Measurements from ENCODE around the gene PER1.

The PER1 gene

DNA sequence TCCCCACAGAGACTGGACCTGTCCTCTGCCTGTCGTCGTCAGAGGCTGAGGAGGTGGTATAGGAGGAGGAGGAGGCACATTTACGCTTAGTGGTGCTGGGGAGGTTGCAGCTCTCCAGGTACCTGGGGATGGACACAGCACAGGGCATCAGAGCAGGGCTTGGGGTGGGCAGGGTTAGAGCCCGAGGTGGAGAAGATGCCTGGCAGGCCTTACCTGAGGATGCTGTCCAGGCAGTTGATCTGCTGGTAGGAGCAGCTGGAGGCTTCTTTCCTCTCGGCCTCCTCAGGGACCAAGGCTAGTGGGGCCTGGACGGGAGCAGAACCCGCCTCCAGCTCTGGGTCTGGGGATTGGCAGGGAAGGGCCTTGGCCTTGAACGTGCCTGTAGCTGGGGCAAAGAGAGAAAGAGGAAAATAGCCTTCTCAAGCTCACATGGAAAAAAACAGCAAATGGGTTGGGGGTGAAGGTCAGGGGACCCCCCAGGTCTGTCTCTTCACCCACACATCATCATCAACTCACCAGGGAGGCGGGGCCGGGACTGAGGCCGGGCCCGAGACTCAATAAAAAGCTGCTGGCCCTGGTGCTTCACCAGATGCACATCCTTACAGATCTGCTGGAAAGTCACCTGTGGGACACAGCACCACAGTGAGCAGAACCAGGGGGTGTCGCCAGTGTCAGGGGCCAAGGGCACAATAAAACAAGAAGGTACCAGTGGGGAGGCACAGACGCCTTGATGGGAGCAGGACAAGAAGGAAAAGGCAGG is 5.6 kb downstream of the PER1 start:
- no peak for TF ChIP-seq CTCF (conservative IDR thresholded peaks at IDR 0.05; ENCODE audit: low read depth, low read length)
- no peak for DNase-seq (ENCODE audit: low read depth)
- no peak overlapping the region for H3K4me3 ChIP-seq (ENCODE audit: low read length)

DNA sequence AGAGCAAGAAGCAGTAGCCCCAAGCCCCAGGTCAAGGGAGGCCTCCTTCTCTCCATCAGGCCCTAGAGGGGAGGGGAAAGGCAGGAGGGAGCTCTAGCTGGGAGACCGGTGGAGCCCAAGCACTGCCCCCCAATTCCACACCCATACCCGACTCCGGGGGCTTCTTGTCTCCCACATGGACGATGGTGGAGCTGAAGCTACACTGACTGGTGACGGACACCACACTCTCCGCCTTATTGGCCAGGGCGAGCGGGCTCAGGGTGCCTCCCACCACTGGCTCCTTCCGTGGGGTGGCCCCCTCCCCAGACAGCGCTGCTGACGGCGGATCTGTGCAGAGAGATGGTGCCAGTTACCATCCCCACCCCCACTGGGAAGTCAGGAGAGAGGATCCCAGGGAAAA is 6.4 kb downstream of the PER1 start:
- no peak overlapping the region for H3K4me3 ChIP-seq (ENCODE audit: low read length)
- no peak for TF ChIP-seq CTCF (conservative IDR thresholded peaks at IDR 0.05; ENCODE audit: low read depth, low read length)
- no peak for DNase-seq (ENCODE audit: low read depth)

DNA sequence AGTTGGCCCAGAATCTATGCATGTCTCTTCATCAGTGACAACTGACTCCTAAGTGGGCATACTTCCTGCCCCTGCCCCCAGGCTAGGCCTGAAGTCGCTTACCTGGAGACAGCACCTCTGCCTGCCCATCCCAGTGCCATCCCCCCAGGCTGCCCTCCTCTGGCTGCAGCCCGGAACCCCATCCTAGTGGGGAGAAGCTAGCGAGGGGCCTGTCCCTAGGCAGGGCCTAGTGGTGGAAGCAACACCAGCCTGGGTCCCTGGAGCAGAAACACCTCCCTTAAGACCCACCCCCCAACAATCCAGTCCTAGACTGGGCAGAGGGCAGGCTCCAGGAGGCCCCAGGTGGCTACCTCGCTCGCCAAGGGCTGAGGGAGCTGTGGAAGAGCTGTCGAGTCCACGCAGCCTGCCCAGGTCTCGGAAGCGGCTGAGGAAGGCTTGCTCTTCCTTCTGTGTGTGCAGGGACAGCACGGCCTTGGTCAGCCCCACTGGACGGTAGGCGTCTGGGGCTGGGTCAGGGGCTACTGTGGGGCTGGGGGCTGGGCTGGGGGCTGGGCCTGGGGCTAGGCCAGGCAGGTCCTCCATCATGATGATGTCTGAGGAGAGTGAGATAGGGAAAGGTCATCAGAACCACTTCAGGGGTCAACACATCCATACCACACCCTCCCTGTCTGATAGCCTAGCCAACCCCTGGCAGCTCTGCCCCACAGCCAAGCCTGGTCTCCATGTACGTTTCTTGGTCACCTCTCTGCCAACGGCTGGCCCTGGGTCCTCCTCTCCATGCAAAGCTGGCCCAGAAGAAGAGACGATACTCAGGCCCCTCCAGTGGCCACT is 7.6 kb downstream of the PER1 start:
- DNase-seq (ENCODE audit: low read depth): no peak
- no peak for TF ChIP-seq CTCF (conservative IDR thresholded peaks at IDR 0.05; ENCODE audit: low read depth, low read length)
- no peak overlapping the region for H3K4me3 ChIP-seq (ENCODE audit: low read length)

- H3K4me3 ChIP-seq (ENCODE audit: low read length): no peak overlapping the region
- no peak for DNase-seq (ENCODE audit: low read depth)
- no peak for TF ChIP-seq CTCF (conservative IDR thresholded peaks at IDR 0.05; ENCODE audit: low read depth, low read length)
Observed at GRCh38 chr17:8143581-8144400, 8.4 kb downstream of the PER1 start.

DNA sequence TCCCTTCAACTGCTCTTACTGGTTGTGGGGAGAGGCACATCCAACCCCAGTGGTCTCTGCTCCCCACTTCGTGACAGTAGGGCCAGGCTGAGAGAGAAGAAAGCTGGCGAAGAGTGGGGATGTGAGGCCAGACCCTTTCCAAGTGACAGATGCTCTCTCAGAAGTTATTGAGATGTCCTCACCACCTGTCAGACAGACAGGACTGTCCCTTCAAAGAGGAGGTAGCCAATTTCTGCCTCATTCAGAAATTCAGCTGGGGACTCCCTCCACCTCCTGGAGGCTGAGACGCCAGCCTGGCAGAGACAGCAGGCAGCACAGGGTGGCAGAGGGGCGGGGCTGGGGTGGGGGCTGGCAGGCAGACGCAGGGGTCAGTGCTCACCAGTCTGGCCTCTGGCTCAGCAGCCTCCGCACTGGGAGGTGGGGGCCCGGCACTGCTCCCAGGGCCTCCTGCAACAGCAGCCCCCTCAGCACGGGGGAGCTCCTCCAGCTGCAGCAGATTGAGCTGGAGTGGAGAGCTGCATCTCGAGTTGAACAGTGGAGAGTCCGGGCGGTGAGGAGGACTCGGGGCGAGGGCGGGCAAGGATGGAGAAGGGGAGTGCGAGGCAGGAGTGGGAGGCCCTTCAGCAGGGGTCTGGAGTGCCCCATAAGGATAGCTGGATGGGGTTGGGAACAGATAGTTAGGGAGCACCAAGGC is 9.2 kb downstream of the PER1 start:
- H3K4me3 ChIP-seq (ENCODE audit: low read length): no peak overlapping the region
- no peak for DNase-seq (ENCODE audit: low read depth)
- no peak for TF ChIP-seq CTCF (conservative IDR thresholded peaks at IDR 0.05; ENCODE audit: low read depth, low read length)

DNA sequence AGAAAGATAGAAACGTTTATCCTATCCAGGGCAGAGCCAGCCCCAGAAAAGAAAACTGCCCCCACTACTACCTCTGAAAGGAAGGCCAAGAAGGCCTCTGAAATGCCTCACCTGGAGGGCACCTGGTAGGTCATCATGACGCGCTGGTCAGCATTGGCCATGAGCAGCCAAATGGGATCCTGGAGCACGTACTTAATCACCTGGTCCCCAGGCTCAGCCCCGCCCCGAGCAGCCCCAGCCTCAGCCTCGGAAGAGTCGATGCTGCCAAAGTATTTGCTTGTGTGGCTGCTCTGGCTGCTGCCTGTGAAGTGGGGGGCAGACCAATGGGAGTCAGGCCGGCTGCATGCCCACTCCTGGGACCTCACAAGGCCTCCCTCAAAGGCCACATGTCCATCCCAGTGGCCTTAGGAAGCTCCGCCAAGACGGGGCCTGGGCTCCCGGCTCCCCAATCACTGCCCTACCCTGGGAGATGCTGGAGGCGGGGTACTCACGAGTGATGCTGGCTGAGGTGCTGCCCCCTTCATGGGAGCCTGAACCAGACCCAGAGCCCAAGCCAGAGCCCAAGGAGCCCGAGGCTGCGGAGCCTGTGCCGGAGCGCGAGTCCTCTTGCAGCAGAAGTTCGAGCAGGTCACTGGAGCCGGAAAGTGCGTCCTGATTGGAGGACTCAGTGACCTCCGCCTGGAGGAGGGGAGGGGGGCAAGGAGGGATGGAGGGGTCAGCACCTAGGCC is 9.9 kb downstream of the PER1 start:
- no peak overlapping the region for H3K4me3 ChIP-seq (ENCODE audit: low read length)
- no peak for TF ChIP-seq CTCF (conservative IDR thresholded peaks at IDR 0.05; ENCODE audit: low read depth, low read length)
- DNase-seq (ENCODE audit: low read depth): no peak
